ENCODE measurements around the gene DLEC1.
"Not testable (repeated sequence)": the region's sequence is repeated elsewhere in the genome, so short reads cannot be mapped to it uniquely, and the experiment has no call there.

DLEC1 gene

GRCh38 chr3:38036286-38036685, 2.7 kb upstream of the DLEC1 start:
- no peak for DNase-seq (ENCODE audit: low read depth in 2 of 2)

- DNase-seq (ENCODE audit: low read depth in 2 of 2), result no peak
These were observed 2.1 kb upstream of the DLEC1 start for GRCh38 chr3:38036906-38037305.

GRCh38 chr3:38038447-38038911, 529 bp upstream of the DLEC1 start:
- no peak for DNase-seq (ENCODE audit: low read depth in 2 of 2)

- no peak for DNase-seq (ENCODE audit: low read depth in 2 of 2)
These were observed 872 bp downstream of the DLEC1 start for GRCh38 chr3:38039899-38040261.

GRCh38 chr3:38040401-38040800, 1.4 kb downstream of the DLEC1 start:
- no peak for DNase-seq (ENCODE audit: low read depth in 2 of 2)

- DNase-seq (ENCODE audit: low read depth in 2 of 2), result no peak
These were observed 4.5 kb downstream of the DLEC1 start for GRCh38 chr3:38043486-38043885.

GRCh38 chr3:38046027-38046426, 7.0 kb downstream of the DLEC1 start:
- no peak for DNase-seq (ENCODE audit: low read depth in 2 of 2)

GRCh38 chr3:38046821-38047220, 7.8 kb downstream of the DLEC1 start:
- no peak for DNase-seq (ENCODE audit: low read depth in 2 of 2)

GRCh38 chr3:38047896-38048295, 8.9 kb downstream of the DLEC1 start:
- DNase-seq (ENCODE audit: low read depth in 2 of 2), result no peak

- DNase-seq (ENCODE audit: low read depth in 2 of 2), result no peak
These were observed 10.5 kb downstream of the DLEC1 start for GRCh38 chr3:38049358-38050126.

GRCh38 chr3:38051131-38051530, 12.1 kb downstream of the DLEC1 start:
- DNase-seq (ENCODE audit: low read depth in 2 of 2), result no peak

GRCh38 chr3:38053286-38053685, 14.3 kb downstream of the DLEC1 start:
- DNase-seq (ENCODE audit: low read depth in 2 of 2), result not testable (repeated sequence)

- DNase-seq (ENCODE audit: low read depth in 2 of 2), result not testable (repeated sequence)
These were observed 14.9 kb downstream of the DLEC1 start for GRCh38 chr3:38053813-38054498.

GRCh38 chr3:38054499-38055001, 15.5 kb downstream of the DLEC1 start:
- DNase-seq (ENCODE audit: low read depth in 2 of 2), result no peak

- DNase-seq (ENCODE audit: low read depth in 2 of 2), result no peak
These were observed 20.1 kb downstream of the DLEC1 start for GRCh38 chr3:38059148-38059547.

GRCh38 chr3:38059591-38059990, 20.6 kb downstream of the DLEC1 start:
- no peak for DNase-seq (ENCODE audit: low read depth in 2 of 2)

- no peak for DNase-seq (ENCODE audit: low read depth in 2 of 2)
These were observed 23.8 kb downstream of the DLEC1 start for GRCh38 chr3:38062809-38063208.

GRCh38 chr3:38064453-38064852, 25.4 kb downstream of the DLEC1 start:
- DNase-seq (ENCODE audit: low read depth in 2 of 2), result not testable (repeated sequence)

GRCh38 chr3:38067508-38068233, 28.7 kb downstream of the DLEC1 start:
- no peak for DNase-seq (ENCODE audit: low read depth in 2 of 2)

- DNase-seq (ENCODE audit: low read depth in 2 of 2), result no peak
These were observed 31.0 kb downstream of the DLEC1 start for GRCh38 chr3:38070013-38070412.

- not testable (repeated sequence) for DNase-seq (ENCODE audit: low read depth in 2 of 2)
These were observed 38.1 kb downstream of the DLEC1 start for GRCh38 chr3:38077073-38077472.

- DNase-seq (ENCODE audit: low read depth in 2 of 2), result not testable (repeated sequence)
These were observed 43.3 kb downstream of the DLEC1 start for GRCh38 chr3:38082296-38082695.

All from activated CD4-positive, alpha-beta T cell treated with anti-CD3 and anti-CD28 coated beads for 24 hours (primary cell).